Peyer's patch (tissue), 4 donors: ENCODE results near the gene ANP32B.

Source experiments
- CTCF ChIP-seq, 6 experiments: fragments of 450-650 bp in 4 of 6; fragments of 200-600 bp in 2 of 6; sonication (generic) in 1 of 6; IDR thresholded peaks; one replicate each; pipeline ENCODE4 v1.5.1; 2017 to 2019; ENCODE audit warnings: antibody characterized with exemption in 6 of 6, mild to moderate bottlenecking in 3 of 6, moderate library complexity in 1 of 6
- POLR2A ChIP-seq, 2 donors: fragments of 450-650 bp; IDR thresholded peaks; one replicate each; pipeline ENCODE4 v1.5.1; 2017; ENCODE audit warnings: antibody characterized with exemption in 2 of 2, mild to moderate bottlenecking in 2 of 2, moderate library complexity in 2 of 2

- no peak for TF ChIP-seq POLR2A (IDR thresholded peaks at IDR 0.05)
- TF ChIP-seq CTCF (IDR thresholded peaks at IDR 0.05), result no peak
Observed at GRCh38 chr9:97963232-97963631, 19.9 kb upstream of the ANP32B start.
